ENCODE data around the gene EXOSC9. TPM values are rescaled to one million over a fixed set of nuclear protein-coding genes. Genes with fewer than 3 reads are reported as not detected.

EXOSC9 gene
- total RNA-seq, 2 experiments from 2014 or later = 71.6 to 72.7 TPM

DNA sequence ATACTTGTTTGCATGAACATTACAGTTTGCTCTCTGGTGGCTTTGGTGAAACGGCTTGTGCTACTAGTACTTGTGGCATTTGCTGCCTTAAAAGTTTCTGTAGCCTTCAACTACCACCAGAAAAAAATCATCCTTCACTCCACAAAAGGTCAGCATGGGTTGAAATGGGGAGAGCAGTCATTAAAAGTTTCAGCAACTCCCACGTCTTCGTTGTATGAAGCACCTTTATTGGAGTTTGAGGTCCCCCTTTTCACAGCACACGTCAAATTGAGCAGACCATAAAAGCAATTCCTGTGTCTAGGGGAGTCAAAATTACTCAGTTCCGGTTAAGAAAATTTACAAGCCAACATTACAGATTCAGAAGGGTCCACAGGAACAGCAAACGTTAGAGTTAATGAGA is 45.5 kb downstream of the EXOSC9 start:
- Histone ChIP-seq H3K4me3 (ENCODE audit: low read length) (no peak overlapping the region), H3K9me3 (ENCODE audit: control insufficient read depth in 1 of 2, insufficient read depth in 1 of 2, low read length in 2 of 2) (no peaks in the 10 kb centered on the region), H3K4me1 (ENCODE audit: insufficient read depth, low read length) (no peaks in the 10 kb centered on the region), H3K36me3 (ENCODE audit: insufficient read depth, low read length) (peaks cover 10% of the 10 kb centered on the region), H3K27ac (ENCODE audit: low read depth in 1 of 2, low read length in 2 of 2) (no peak overlapping the region), H3K27me3 (ENCODE audit: control insufficient read depth in 1 of 2, insufficient read depth in 2 of 2, low read length in 2 of 2) (no peaks in the 10 kb centered on the region)
- Mint-ChIP-seq H3K9me3 (no peaks in the 10 kb centered on the region), H3K27me3 (no peaks in the 10 kb centered on the region), H3K4me1 (ENCODE audit: low read depth) (no peaks in the 10 kb centered on the region), H3K36me3 (ENCODE audit: low read depth) (peaks cover 47% of the 10 kb centered on the region), H3K4me3 (no peak overlapping the region), H3K27ac (no peak overlapping the region)
- CTCF ChIA-PET = no interaction called here
- no peak for ATAC-seq (ENCODE audit: poor library complexity)
- intact Hi-C loops (cut with DNase I, micrococcal nuclease) = no loop called here
- TF ChIP-seq, protein P1, sequence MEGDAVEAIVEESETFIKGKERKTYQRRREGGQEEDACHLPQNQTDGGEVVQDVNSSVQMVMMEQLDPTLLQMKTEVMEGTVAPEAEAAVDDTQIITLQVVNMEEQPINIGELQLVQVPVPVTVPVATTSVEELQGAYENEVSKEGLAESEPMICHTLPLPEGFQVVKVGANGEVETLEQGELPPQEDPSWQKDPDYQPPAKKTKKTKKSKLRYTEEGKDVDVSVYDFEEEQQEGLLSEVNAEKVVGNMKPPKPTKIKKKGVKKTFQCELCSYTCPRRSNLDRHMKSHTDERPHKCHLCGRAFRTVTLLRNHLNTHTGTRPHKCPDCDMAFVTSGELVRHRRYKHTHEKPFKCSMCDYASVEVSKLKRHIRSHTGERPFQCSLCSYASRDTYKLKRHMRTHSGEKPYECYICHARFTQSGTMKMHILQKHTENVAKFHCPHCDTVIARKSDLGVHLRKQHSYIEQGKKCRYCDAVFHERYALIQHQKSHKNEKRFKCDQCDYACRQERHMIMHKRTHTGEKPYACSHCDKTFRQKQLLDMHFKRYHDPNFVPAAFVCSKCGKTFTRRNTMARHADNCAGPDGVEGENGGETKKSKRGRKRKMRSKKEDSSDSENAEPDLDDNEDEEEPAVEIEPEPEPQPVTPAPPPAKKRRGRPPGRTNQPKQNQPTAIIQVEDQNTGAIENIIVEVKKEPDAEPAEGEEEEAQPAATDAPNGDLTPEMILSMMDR (IDR thresholded peaks at IDR 0.05) = no peak
- DNase-seq = no peak
- POLR2A ChIA-PET = no interaction called here

DNA sequence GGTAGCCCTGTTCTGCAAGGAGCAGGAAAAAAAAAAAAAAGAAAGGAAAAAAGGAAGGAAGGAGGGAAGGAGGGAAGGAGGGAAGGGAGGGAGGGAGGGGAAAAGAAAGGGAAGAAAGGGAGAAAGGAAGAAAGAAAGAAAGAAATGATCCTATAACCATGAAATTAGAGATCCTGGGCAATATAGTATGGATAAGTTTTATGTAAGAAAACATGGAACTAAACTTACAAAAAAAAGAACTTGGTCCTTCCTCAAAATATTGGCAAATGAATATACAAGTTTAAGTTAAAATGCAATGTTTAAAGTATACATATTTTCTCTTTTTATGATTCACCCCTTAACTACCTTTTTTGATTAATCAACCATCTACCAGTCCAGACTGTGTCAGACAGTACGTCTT is 50.2 kb downstream of the EXOSC9 start:
- Histone ChIP-seq H3K4me3 (ENCODE audit: low read length) (no peak overlapping the region), H3K4me1 (ENCODE audit: insufficient read depth, low read length) (no peaks in the 10 kb centered on the region), H3K27ac (ENCODE audit: low read depth in 1 of 2, low read length in 2 of 2) (no peak overlapping the region), H3K36me3 (ENCODE audit: insufficient read depth, low read length) (peaks cover 3% of the 10 kb centered on the region), H3K9me3 (ENCODE audit: control insufficient read depth in 1 of 2, insufficient read depth in 1 of 2, low read length in 2 of 2) (no peaks in the 10 kb centered on the region), H3K27me3 (ENCODE audit: control insufficient read depth in 1 of 2, insufficient read depth in 2 of 2, low read length in 2 of 2) (no peaks in the 10 kb centered on the region)
- H3K27ac Mint-ChIP-seq = no peak overlapping the region
- H3K4me1 Mint-ChIP-seq (ENCODE audit: low read depth) = no peaks in the 10 kb centered on the region
- ATAC-seq (ENCODE audit: poor library complexity) (no peak), DNase-seq (no peak)
- ChIA-PET CTCF (no interaction called here), POLR2A (no interaction called here)
- no peaks in the 10 kb centered on the region for H3K27me3 Mint-ChIP-seq
- TF ChIP-seq, protein P1 (IDR thresholded peaks at IDR 0.05) = no peak
- intact Hi-C loops (cut with DNase I, micrococcal nuclease) = no loop called here
- H3K9me3 Mint-ChIP-seq = no peaks in the 10 kb centered on the region
- H3K4me3 Mint-ChIP-seq = no peak overlapping the region
- peaks cover 33% of the 10 kb centered on the region for H3K36me3 Mint-ChIP-seq (ENCODE audit: low read depth)

DNA sequence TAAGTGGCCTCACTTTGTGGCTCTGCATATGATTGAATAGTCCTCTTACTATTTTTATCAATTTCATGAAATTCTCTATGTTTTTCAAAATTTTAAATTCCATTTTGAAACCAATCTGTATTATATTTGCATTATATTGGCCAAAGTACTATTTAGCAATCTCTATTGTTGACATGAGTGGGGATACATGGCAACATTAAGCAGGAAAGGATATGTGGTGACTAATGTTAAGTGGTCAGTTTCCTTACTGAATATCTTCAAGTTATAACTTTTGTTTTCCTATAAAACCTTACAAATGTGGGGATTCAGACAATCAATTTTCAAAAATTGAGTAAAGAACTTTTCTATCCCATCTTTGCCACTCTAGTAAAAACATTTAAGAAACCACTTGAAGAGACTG is 59.0 kb downstream of the EXOSC9 start:
- H3K27me3 Mint-ChIP-seq = no peaks in the 10 kb centered on the region
- no peaks in the 10 kb centered on the region for H3K4me1 Mint-ChIP-seq (ENCODE audit: low read depth)
- intact Hi-C loops (cut with DNase I, micrococcal nuclease) = no loop called here
- H3K9me3 Mint-ChIP-seq = no peaks in the 10 kb centered on the region
- DNase-seq = no peak
- TF ChIP-seq, protein P1 (IDR thresholded peaks at IDR 0.05) = no peak
- Histone ChIP-seq H3K36me3 (ENCODE audit: insufficient read depth, low read length) (peaks cover 11% of the 10 kb centered on the region), H3K4me1 (ENCODE audit: insufficient read depth, low read length) (no peaks in the 10 kb centered on the region), H3K4me3 (ENCODE audit: low read length) (no peak overlapping the region), H3K27me3 (ENCODE audit: control insufficient read depth in 1 of 2, insufficient read depth in 2 of 2, low read length in 2 of 2) (no peaks in the 10 kb centered on the region), H3K9me3 (ENCODE audit: control insufficient read depth in 1 of 2, insufficient read depth in 1 of 2, low read length in 2 of 2) (no peaks in the 10 kb centered on the region), H3K27ac (ENCODE audit: low read depth in 1 of 2, low read length in 2 of 2) (no peak overlapping the region)
- POLR2A ChIA-PET = no interaction called here
- no peak overlapping the region for H3K4me3 Mint-ChIP-seq
- peaks cover 41% of the 10 kb centered on the region for H3K36me3 Mint-ChIP-seq (ENCODE audit: low read depth)
- no peak overlapping the region for H3K27ac Mint-ChIP-seq
- ATAC-seq (ENCODE audit: poor library complexity) = no peak
- CTCF ChIA-PET = no interaction called here

All from CD4-positive, alpha-beta T cell (primary cell).